Keratinocyte (primary cell): ENCODE data around the gene HTRA3.

Experiments used
- EZH2 ChIP-seq: IDR thresholded peaks from one replicate; pipeline ENCODE4 v1.6.1; 2012; ENCODE audit warnings: inconsistent platforms, mild to moderate bottlenecking, low read length, moderate library complexity
- TF ChIP-seq, protein P1 (sequence below), 3 experiments: IDR thresholded peaks in 1 of 3; conservative IDR thresholded peaks in 1 of 3; optimal IDR thresholded peaks in 1 of 3; 2 replicates in 2 of 3; 3 replicates in 1 of 3; pipeline versions ENCODE3 to v1.5.1; 2011; ENCODE audit warnings: low read length in 3 of 3, mild to moderate bottlenecking in 3 of 3, moderate library complexity in 2 of 3, control low read depth in 1 of 3, inconsistent platforms in 1 of 3; ENCODE audit not compliant: insufficient read depth in 2 of 3; ENCODE audit errors: extremely low read depth in 1 of 3

DNA sequence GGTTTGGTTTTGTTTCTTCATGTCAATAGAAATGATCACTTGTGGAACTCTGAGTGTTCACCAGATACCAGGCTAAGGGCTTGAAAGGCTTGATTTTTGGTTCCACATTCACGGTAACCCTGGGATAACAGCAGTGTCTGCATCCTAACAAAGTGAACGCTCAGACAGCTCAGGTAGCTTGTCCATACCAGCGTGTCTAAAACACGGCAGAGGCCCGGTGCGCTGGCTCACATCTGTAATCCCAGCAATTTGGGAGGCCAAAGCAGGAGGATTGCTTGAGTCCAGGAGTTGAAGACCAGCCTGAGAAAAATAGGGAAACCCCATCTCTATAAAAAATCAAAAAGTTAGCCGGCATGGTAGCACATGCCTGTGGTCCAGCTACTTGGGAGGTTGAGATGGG is 49.0 kb downstream of the HTRA3 start:
- TF ChIP-seq, protein P1, sequence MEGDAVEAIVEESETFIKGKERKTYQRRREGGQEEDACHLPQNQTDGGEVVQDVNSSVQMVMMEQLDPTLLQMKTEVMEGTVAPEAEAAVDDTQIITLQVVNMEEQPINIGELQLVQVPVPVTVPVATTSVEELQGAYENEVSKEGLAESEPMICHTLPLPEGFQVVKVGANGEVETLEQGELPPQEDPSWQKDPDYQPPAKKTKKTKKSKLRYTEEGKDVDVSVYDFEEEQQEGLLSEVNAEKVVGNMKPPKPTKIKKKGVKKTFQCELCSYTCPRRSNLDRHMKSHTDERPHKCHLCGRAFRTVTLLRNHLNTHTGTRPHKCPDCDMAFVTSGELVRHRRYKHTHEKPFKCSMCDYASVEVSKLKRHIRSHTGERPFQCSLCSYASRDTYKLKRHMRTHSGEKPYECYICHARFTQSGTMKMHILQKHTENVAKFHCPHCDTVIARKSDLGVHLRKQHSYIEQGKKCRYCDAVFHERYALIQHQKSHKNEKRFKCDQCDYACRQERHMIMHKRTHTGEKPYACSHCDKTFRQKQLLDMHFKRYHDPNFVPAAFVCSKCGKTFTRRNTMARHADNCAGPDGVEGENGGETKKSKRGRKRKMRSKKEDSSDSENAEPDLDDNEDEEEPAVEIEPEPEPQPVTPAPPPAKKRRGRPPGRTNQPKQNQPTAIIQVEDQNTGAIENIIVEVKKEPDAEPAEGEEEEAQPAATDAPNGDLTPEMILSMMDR (optimal IDR thresholded peaks at IDR 0.05 in 1 of 3, IDR thresholded peaks at IDR 0.05 in 1 of 3, conservative IDR thresholded peaks at IDR 0.05 in 1 of 3; ENCODE audit: extremely low read depth in 1 of 3, insufficient read depth in 2 of 3, low read length in 3 of 3), result no peak
- TF ChIP-seq EZH2, result no peak
